Kidney epithelial cell (primary cell): Measurements from ENCODE around the gene FCGR1A. TPM values are rescaled to one million over a fixed set of nuclear protein-coding genes. Genes with fewer than 3 reads are reported as not detected.

ENCODE experiments used
- total RNA-seq: library from RNA; depleted of rRNA; stranded (reverse); fragments of >200 nt; gene quantifications from 2 replicates; pipeline ENCODE4 v1.2.3, GENCODE V29; 2015

Gene FCGR1A
- total RNA-seq, 1 donor from 2014 or later = not detected

Other genes starting within 250 kb of the FCGR1A start
- not detected in 2 replicates for gene PPIAL4C, start 198.8 kb upstream of the FCGR1A start, total RNA-seq
- 17.7 and 27.9 TPM in 2 replicates for gene BOLA1, start 116.9 kb downstream of the FCGR1A start, total RNA-seq
- 13.2 and 14.1 TPM in 2 replicates for gene SV2A, start 135.2 kb downstream of the FCGR1A start, total RNA-seq
- 33.1 and 42.2 TPM in 2 replicates for gene SF3B4, start 145.1 kb downstream of the FCGR1A start, total RNA-seq
- gene MTMR11, start 154.2 kb downstream of the FCGR1A start, total RNA-seq = 14.1 and 27.9 TPM in 2 replicates
- gene OTUD7B, start 228.0 kb downstream of the FCGR1A start, total RNA-seq = 10.1 and 14.7 TPM in 2 replicates